CD4-positive, alpha-beta T cell treated with Interleukin-6 at 100 ng/mL for 8 hours (primary cell): ENCODE data around the gene RNF220.
"Not testable (repeated sequence)": the region's sequence is repeated elsewhere in the genome, so short reads cannot be mapped to it uniquely, and the experiment has no call there.

Experiments used
- DNase-seq: peaks from one replicate; pipeline ENCODE4 v3.0.0-alpha.2; 2020; ENCODE audit warnings: mixed read lengths, low spot score

The RNF220 gene

GRCh38 chr1:44549510-44549909 is 144.5 kb downstream of the RNF220 start:
- DNase-seq: no peak

DNA sequence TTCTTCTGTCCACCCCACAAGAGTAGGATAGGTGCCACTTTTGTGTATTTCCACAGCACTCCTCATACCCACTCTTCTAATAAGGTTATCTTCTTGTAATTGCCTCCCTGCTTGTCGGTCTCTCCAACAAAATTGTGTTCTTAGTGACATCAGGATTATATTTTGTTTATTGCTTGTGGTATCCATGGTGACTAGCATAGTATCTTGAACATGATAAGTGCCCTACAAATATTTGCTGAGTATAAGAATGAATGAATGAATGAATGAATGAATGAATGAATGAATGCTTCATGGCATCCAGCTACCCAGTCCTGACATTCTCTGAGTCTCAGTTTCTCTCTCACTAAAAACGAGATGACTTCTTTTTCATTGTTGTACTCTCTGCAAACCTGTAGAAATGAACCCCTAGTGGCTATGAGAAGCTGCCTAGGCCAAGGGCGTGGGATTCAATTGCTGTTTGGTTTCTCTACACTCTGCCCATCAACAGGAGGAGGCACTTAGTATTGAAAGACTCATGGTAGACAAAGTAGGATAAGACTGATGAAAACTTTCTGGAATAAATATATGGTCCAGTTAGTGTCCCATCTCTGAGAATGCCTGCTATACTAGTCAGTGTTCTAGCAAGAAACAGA is 148.2 kb downstream of the RNF220 start:
- no peak for DNase-seq

- no peak for DNase-seq
Measured at GRCh38 chr1:44553771-44554170, 148.7 kb downstream of the RNF220 start.

DNA sequence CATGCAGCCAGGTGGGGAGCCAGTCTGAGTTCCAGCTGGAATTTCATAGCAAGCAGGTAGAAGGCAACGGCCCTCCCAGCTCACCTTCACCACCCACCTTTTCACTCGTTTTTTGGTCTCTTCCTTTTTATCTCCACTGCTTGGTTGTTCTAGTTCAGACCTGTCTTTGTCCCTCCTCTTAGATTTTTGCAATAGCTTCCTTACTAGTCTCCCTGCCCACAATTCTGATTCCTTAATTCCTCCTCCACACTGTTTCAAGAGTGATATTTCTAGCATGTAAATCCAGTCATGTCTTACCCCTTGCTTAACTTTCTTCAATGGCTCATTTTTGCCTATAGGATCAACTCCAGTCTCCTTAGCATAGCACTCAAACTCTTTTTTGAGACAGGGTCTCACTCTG is 149.7 kb downstream of the RNF220 start:
- DNase-seq: no peak

- no peak for DNase-seq
Measured at GRCh38 chr1:44557778-44558177, 152.7 kb downstream of the RNF220 start.

- DNase-seq: no peak
Measured at GRCh38 chr1:44558883-44559282, 153.8 kb downstream of the RNF220 start.

DNA sequence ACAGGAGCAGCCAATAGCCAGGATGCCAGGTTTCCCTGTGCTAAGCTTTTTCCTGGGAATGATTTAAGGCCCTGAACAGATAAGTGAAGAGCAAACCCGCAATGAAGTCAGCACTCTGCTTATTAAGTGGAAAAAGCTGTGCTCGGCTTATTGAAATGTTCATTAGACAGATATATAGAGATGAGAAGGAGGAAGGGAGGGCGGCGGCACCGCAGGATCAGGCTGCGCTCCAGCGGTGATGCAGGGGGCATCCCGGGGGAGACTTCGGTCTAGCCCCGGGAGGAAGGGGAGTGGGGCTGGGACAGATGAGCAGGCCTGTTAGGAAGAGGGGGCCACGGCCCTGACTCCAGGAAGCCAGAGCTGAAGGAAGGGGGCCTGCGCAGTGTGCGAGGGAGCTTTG is 154.3 kb downstream of the RNF220 start:
- DNase-seq: no peak

GRCh38 chr1:44559913-44560312 is 154.9 kb downstream of the RNF220 start:
- DNase-seq: no peak

GRCh38 chr1:44560696-44561095 is 155.6 kb downstream of the RNF220 start:
- DNase-seq: not testable (repeated sequence)

DNA sequence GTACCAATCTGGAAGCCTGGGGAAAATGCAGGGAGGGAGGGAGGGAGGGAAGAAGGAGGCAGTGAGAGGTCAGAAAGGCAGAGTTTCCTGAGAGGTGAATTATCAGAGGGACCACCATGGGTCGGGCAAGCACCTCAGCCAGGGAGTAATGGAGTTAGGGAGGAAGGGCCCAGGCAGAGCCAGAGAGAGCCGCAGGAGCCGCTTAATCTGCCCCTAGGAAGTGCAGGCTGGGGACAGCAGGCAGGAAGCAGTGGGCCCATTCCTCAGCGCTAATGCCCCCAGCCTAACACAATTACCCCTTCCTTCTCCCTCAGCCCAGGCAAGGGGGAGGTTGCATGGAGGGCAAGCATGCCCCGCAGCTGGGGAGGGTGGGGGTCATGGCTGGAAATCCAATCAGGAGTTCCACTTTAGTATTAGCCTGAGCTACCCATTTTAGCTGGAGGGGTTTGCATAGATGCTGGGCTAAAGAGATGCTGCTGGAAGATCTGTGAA is 160.2 kb downstream of the RNF220 start:
- no peak for DNase-seq

- DNase-seq: no peak
Measured at GRCh38 chr1:44565833-44566232, 160.8 kb downstream of the RNF220 start.

DNA sequence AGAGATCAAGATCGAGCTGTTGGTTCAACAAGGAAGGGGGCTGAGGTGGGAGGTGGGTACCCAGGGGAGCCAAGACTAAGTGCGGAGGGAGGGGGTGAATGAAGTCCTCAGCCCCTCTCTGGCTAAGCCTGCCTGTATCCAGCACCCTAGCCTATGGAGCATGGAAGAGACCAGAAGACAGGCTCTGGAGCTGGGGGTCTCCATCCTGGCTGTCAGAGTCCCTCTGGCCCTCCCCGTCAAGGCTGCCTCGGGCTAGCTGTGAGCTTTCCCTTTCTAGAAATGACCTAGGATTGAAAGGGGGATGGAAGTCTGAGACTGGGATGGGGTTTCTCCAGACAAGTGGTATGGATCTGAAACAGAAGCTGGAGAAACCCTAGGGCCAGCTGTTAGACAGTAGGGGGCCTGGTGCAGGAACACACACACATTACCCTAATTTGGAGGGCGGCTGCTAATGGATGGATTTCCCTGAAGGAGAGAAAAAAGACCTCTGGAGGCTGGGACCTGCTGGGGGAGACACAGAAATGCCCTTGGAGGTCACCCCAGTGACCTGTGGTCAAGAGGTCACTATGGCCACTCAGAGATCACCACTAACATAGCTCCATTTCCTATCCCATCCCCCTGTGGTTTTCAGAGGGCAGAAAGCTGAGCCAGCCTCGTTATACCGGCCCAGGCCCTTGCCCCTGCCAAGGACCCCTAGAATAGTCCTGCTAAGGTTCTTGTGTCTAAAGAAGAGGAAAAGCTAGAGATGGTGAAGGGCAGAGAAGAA is 161.4 kb downstream of the RNF220 start:
- DNase-seq: no peak

DNA sequence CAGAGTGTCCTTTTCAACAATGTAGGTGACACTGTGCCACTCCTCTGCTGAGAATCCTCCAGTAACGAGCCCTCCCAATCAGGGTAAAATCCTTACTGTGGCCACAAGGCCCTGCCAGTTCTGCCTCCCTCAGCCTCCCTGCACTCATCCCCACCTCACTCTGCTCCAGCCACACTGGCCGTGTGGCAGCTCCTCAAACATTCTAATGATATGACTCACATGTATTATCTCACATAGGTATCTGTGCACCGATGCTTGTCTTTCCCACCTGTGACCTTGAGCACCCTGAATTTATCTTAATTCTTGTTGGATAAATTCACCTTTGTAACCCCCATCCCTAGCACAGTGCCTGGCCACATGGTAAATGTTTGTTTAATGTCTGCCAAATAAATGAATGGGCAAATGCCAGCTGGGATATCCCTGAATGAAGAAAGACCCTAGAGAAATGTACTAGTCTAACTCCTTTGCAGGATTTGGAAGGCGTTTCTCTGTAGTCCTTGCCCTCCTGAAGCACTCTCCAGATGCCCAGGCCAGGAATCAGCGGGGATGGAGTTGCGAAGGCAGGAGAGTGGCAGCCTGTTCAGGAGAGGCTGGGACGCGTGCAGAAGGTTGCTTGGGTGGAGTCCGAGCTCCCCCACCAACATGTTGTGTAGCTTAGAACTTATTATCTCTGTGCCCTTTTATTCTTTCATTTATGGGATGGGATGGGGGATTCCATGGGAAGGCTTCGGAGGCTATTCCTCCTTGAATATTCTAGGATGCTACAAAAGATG is 163.3 kb downstream of the RNF220 start:
- DNase-seq: no peak

GRCh38 chr1:44569491-44569890 is 164.4 kb downstream of the RNF220 start:
- no peak for DNase-seq

- DNase-seq: peak; percentile 14
Measured at GRCh38 chr1:44571712-44572571, 166.9 kb downstream of the RNF220 start.

DNA sequence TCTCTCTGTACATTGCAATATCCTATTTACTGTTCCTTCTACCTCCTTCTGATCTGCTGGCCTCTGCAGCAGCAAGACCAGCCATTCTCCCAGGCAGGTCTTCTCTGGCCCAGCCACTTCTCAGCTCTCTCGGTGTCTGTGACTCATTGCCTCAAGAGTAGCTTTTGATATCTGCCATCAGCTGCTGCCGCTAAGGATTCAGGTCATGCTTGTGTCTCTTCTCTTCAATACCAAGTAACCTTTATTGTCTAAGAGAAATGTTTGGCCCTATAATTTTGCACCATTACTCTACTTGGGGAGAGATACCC is 167.5 kb downstream of the RNF220 start:
- DNase-seq: no peak

GRCh38 chr1:44575396-44575795 is 170.3 kb downstream of the RNF220 start:
- DNase-seq: no peak

DNA sequence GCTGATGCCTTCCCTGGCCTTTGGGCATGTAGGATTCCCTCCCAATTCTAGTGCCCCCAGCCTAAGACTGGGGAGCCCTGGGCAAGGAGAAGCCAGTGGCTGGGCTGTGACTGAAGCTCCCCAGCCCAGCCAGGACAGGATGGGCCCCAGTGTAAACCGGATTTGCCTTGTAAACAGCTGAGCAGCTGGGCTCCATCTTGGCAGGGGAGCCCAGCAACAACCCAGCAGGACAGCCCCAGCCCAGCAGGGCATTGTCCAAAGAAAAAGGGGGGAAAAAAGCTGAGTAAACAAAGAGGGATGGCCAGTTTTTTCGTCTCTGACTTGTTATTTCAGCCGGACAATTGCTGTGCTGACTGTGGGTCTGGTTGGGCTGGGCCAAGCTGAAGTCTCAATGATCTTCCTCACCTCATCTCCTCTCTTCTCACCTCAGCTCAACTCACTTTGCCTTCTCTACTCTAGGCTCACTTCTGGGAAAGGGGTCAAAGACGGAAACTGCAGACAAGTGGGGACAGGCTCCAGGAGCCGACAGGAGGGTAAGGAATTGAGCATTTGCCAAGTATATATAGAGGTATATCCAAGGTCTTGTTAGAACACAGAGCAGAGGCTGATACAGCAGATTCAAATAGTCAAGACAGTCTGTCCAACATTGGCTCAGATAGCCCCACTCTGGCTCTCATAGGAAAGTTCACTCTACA is 171.5 kb downstream of the RNF220 start:
- no peak for DNase-seq

- no peak for DNase-seq
Measured at GRCh38 chr1:44581205-44581604, 176.2 kb downstream of the RNF220 start.

DNA sequence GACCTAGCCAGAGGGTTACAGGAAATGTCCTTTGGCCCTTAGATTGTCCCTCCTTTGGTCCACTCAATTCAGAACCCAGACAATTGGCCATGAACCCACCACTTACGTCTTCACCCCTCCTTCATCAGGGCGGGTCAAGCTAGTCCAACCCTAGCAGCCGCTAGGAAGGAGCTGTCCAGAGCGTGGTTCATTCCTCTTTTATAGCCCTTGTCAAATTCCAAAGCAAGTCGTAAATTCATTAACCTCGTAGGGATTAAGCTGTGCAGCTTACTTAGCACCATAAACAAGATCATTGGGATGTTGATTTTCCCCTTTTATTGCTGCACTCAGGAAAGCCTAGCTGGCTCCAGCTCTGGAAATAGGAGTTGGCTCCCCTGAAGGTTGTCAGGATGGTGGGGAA is 179.1 kb downstream of the RNF220 start:
- DNase-seq: no peak

- DNase-seq: no peak
Measured at GRCh38 chr1:44585315-44585920, 180.4 kb downstream of the RNF220 start.
